GM19023 (cell line): ENCODE data around the gene ELK1.
"Not testable (repeated sequence)": the region's sequence is repeated elsewhere in the genome, so short reads cannot be mapped to it uniquely, and the experiment has no call there.

ENCODE experiments used
- ATAC-seq: cut with Tn5 transposase; IDR thresholded peaks from one replicate; pipeline ENCODE4 v1.9.1; 2021; ENCODE audit warnings: mild to moderate bottlenecking, moderate library complexity; ENCODE audit not compliant: unreplicated experiment

The ELK1 gene

GRCh38 chrX:47650164-47651042, at the start of gene ELK1:
ELK1 (minus strand) TSS chrX:47650563; CDS start chrX:47641441, 9,122 bp downstream.
- ATAC-seq: peak; percentile 89

GRCh38 chrX:47697181-47697580, 46.8 kb upstream of the ELK1 start:
- ATAC-seq: no peak

GRCh38 chrX:47690175-47690574, 39.8 kb upstream of the ELK1 start:
- ATAC-seq: no peak

- no peak for ATAC-seq
Measured at GRCh38 chrX:47687263-47687662, 36.9 kb upstream of the ELK1 start.

- ATAC-seq: no peak
Measured at GRCh38 chrX:47683829-47684205, 33.5 kb upstream of the ELK1 start.

- no peak for ATAC-seq
Measured at GRCh38 chrX:47683184-47683828, 32.9 kb upstream of the ELK1 start.

- ATAC-seq: not testable (repeated sequence)
Measured at GRCh38 chrX:47675959-47676859, 25.8 kb upstream of the ELK1 start.

- no peak for ATAC-seq
Measured at GRCh38 chrX:47674776-47675175, 24.4 kb upstream of the ELK1 start.

- not testable (repeated sequence) for ATAC-seq
Measured at GRCh38 chrX:47665797-47666196, 15.4 kb upstream of the ELK1 start.

- no peak for ATAC-seq
Measured at GRCh38 chrX:47664737-47665136, 14.4 kb upstream of the ELK1 start.

GRCh38 chrX:47662144-47662657, 11.8 kb upstream of the ELK1 start:
- no peak for ATAC-seq

GRCh38 chrX:47661539-47661938, 11.2 kb upstream of the ELK1 start:
- ATAC-seq: no peak

GRCh38 chrX:47659421-47659726, 9.0 kb upstream of the ELK1 start:
- ATAC-seq: no peak

GRCh38 chrX:47658684-47659420, 8.5 kb upstream of the ELK1 start, which contains the start of gene UXT:
UXT (minus strand) TSS chrX:47659180; CDS start chrX:47658927, 253 bp downstream.
- ATAC-seq: peak; percentile 77

- ATAC-seq: no peak
Measured at GRCh38 chrX:47658301-47658683, 7.9 kb upstream of the ELK1 start.

- no peak for ATAC-seq
Measured at GRCh38 chrX:47651043-47651905, 911 bp upstream of the ELK1 start.

- no peak for ATAC-seq
Measured at GRCh38 chrX:47649781-47650163, 591 bp downstream of the ELK1 start.

GRCh38 chrX:47649271-47649670, 1.1 kb downstream of the ELK1 start:
- no peak for ATAC-seq

GRCh38 chrX:47648376-47648775, 2.0 kb downstream of the ELK1 start:
- ATAC-seq: no peak

GRCh38 chrX:47646636-47647035, 3.7 kb downstream of the ELK1 start:
- no peak for ATAC-seq
